K562 (cell line): ENCODE measurements around the gene PFKL. TPM values are rescaled to one million over a fixed set of nuclear protein-coding genes. Genes with fewer than 3 reads are reported as not detected.
A peak's percentile ranks its signal among the peaks of the same experiment; 100 is the strongest.

ENCODE experiments used
- ARHGAP35 ChIP-seq: fragments of 450-650 bp; IDR thresholded peaks from 2 replicates; pipeline ENCODE4 v1.6.1; 2018; ENCODE audit not compliant: partially characterized antibody
- CHD2 ChIP-seq: IDR thresholded peaks from 2 replicates; pipeline ENCODE4 v1.6.1; 2011; ENCODE audit warnings: low read depth, low read length
- ESRRB ChIP-seq: fragments of 250-450 bp; sonication (Bioruptor Pico); IDR thresholded peaks from 2 replicates; pipeline ENCODE4 v1.5.0; 2020; ENCODE audit warnings: mild to moderate bottlenecking, moderate library complexity, borderline replicate concordance
- HDAC6 ChIP-seq: IDR thresholded peaks from 2 replicates; pipeline ENCODE4 v1.6.1; 2012; ENCODE audit warnings: low read depth, mild to moderate bottlenecking, control low read depth, inconsistent platforms, low read length, moderate library complexity
- MIER1 ChIP-seq: fragments of 450-650 bp; IDR thresholded peaks from 2 replicates; pipeline ENCODE4 v1.6.1; 2016; ENCODE audit warnings: antibody characterized with exemption, mild to moderate bottlenecking, low read depth
- PRPF4 ChIP-seq: fragments of 200-400 bp; formaldehyde crosslinking; IDR thresholded peaks from one replicate; pipeline ENCODE4 v1.6.1; 2017; ENCODE audit warnings: low read length, low read depth, mild to moderate bottlenecking; ENCODE audit not compliant: insufficient read depth, poor library complexity, severe bottlenecking
- SAFB ChIP-seq: fragments of 200-400 bp; formaldehyde crosslinking; IDR thresholded peaks from 2 replicates; pipeline ENCODE4 v1.6.1; 2017; ENCODE audit warnings: low read depth, low read length, borderline replicate concordance
- TCF7 ChIP-seq: sonication (generic); IDR thresholded peaks from 2 replicates; pipeline ENCODE4 v1.6.1; 2016; ENCODE audit warnings: antibody characterized with exemption, borderline replicate concordance
- TOE1 ChIP-seq, 2 experiments: fragments of 450-650 bp in 1 of 2; sonication (generic) in 1 of 2; formaldehyde crosslinking in 1 of 2; IDR thresholded peaks; 2 replicates each; pipeline versions ENCODE4 v1.7.1 to v1.8.0; 2016 to 2022; ENCODE audit warnings: borderline replicate concordance in 2 of 2, mild to moderate bottlenecking in 2 of 2, antibody characterized with exemption in 1 of 2, inconsistent platforms in 1 of 2, low read depth in 1 of 2, missing genetic modification reagents in 1 of 2, moderate library complexity in 1 of 2
- TRIM28 ChIP-seq: fragments of 450-650 bp; IDR thresholded peaks from 2 replicates; pipeline ENCODE4 v1.6.1; 2017
- ZNF551 ChIP-seq: fragments of 250-450 bp; sonication (Bioruptor Pico); IDR thresholded peaks from 2 replicates; pipeline ENCODE4 v1.5.0; 2021; ENCODE audit warnings: mild to moderate bottlenecking, moderate library complexity
- ZSCAN32 ChIP-seq: fragments of 450-650 bp; formaldehyde crosslinking; IDR thresholded peaks from 2 replicates; pipeline ENCODE4 v1.4.0; 2020; ENCODE audit warnings: mild to moderate bottlenecking, moderate library complexity
- polyA plus RNA-seq, 8 experiments: library from polyadenylated mRNA; depleted of rRNA in 4 of 8; stranded (reverse) in 5 of 8; unstranded in 3 of 8; fragments of >200 nt; fragmentation: Nextera tagmentation in 2 of 8; fragmentation: Illumina TruSeq in 1 of 8; extraction: Ambion mirVana in 2 of 8; extraction: Trizol in 1 of 8; gene quantifications; 2 replicates each; pipeline versions ENCODE4 v1.2.1 to v1.2.3, GENCODE V29; 2011 to 2014; ENCODE audit warnings: inconsistent platforms in 1 of 8, missing spikeins in 1 of 8
- total RNA-seq, 7 experiments: library from RNA; depleted of rRNA in 6 of 7; stranded (reverse); fragments of >200 nt in 6 of 7; fragmentation: Illumina TruSeq in 2 of 7; extraction: Trizol in 2 of 7; gene quantifications; 2 replicates each; pipeline versions ENCODE4 v1.2.1 to v1.2.3, GENCODE V29; 2011 to 2021; ENCODE audit warnings: low replicate concordance in 1 of 7
- TF ChIP-seq, protein P1 (sequence below): fragments of 150-350 bp; conservative IDR thresholded peaks from 2 replicates; pipeline ENCODE4 v1.6.1; 2014; ENCODE audit warnings: low read length
- TF ChIP-seq, protein P2 (sequence below), 2 experiments: fragments of 450-650 bp in 1 of 2; sonication (generic) in 1 of 2; formaldehyde crosslinking in 1 of 2; IDR thresholded peaks in 1 of 2; conservative IDR thresholded peaks in 1 of 2; 2 replicates each; pipeline versions ENCODE4 v1.6.1 to v1.8.1; 2016 to 2023; ENCODE audit warnings: mild to moderate bottlenecking in 2 of 2, moderate library complexity in 2 of 2, inconsistent platforms in 1 of 2, missing genetic modification reagents in 1 of 2
- TF ChIP-seq, protein P3 (sequence below): IDR thresholded peaks from 2 replicates; pipeline ENCODE4 v1.6.1; 2012; ENCODE audit warnings: low read depth, low read length, improper control_type of control experiment, borderline replicate concordance
- TF ChIP-seq, protein P4 (sequence below): fragments of 450-650 bp; IDR thresholded peaks from 2 replicates; pipeline ENCODE4 v1.6.1; 2014; ENCODE audit warnings: low read depth, mild to moderate bottlenecking, moderate library complexity, borderline replicate concordance
- TF ChIP-seq, protein P5 (sequence below), 2 experiments: fragments of 450-650 bp; conservative IDR thresholded peaks; 2 replicates each; pipeline ENCODE4 v1.6.1; 2017; ENCODE audit warnings: mild to moderate bottlenecking in 2 of 2, moderate library complexity in 2 of 2

Gene PFKL
- total and polyA plus RNA-seq, 9 of the 15 experiments (the other 6 are each of a cell fraction or from before 2014, with no cell fraction given), result 1.1 to 124 (median 45.6) TPM

DNA sequence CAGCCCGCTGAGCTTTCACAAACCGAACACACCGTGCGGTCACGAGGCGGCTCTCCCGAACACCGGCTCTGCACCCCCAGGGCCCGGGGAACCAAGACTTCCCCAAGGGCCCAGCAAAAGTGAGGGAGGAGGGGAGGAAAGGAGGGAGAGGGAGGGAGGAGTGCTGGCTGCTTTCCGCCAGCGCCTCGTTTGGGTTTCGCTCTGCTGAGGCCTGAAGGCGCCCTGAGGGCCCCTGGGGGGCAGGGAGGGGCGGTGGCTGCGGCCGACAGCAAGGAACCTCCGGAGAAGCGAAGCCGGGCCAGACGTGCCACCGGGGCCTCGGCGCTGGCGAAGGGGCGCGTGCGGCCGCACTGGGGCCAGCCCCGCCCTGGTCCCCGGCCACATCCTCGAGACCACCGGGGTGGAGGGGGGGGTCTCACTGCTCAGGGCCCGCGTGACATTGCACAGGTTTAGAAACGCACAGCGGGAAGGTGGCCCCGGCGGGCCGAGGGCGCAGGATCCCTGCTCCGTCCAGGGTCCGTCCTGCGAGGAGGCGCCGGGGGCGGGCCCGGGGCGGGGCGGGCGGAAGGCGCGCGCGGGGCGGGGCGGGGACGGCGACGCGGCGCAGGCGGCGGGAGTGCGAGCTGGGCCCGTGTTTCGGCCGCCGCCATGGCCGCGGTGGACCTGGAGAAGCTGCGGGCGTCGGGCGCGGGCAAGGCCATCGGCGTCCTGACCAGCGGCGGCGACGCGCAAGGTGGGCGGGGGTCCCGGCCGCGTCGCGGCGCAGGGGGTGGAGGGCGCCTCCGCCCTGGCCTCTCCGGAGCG is at the start of gene PFKL (continued):
- TF ChIP-seq, protein P1, sequence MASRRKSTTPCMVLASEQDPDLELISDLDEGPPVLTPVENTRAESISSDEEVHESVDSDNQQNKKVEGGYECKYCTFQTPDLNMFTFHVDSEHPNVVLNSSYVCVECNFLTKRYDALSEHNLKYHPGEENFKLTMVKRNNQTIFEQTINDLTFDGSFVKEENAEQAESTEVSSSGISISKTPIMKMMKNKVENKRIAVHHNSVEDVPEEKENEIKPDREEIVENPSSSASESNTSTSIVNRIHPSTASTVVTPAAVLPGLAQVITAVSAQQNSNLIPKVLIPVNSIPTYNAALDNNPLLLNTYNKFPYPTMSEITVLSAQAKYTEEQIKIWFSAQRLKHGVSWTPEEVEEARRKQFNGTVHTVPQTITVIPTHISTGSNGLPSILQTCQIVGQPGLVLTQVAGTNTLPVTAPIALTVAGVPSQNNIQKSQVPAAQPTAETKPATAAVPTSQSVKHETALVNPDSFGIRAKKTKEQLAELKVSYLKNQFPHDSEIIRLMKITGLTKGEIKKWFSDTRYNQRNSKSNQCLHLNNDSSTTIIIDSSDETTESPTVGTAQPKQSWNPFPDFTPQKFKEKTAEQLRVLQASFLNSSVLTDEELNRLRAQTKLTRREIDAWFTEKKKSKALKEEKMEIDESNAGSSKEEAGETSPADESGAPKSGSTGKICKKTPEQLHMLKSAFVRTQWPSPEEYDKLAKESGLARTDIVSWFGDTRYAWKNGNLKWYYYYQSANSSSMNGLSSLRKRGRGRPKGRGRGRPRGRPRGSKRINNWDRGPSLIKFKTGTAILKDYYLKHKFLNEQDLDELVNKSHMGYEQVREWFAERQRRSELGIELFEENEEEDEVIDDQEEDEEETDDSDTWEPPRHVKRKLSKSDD, result no peak
- TF ChIP-seq, protein P2, sequence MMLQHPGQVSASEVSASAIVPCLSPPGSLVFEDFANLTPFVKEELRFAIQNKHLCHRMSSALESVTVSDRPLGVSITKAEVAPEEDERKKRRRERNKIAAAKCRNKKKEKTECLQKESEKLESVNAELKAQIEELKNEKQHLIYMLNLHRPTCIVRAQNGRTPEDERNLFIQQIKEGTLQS (IDR thresholded peaks at IDR 0.05), result no peak
- TF ChIP-seq, protein P2 (CRISPR knock-in tag; conservative IDR thresholded peaks at IDR 0.05), result no peak
- TF ChIP-seq, protein P3, sequence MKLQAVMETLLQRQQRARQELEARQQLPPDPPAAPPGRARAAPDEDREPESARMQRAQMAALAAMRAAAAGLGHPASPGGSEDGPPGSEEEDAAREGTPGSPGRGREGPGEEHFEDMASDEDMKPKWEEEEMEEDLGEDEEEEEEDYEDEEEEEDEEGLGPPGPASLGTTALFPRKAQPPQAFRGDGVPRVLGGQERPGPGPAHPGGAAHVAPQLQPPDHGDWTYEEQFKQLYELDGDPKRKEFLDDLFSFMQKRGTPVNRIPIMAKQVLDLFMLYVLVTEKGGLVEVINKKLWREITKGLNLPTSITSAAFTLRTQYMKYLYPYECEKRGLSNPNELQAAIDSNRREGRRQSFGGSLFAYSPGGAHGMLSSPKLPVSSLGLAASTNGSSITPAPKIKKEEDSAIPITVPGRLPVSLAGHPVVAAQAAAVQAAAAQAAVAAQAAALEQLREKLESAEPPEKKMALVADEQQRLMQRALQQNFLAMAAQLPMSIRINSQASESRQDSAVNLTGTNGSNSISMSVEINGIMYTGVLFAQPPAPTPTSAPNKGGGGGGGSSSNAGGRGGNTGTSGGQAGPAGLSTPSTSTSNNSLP, result no peak
- TF ChIP-seq MIER1, result no peak
- TF ChIP-seq, protein P4, sequence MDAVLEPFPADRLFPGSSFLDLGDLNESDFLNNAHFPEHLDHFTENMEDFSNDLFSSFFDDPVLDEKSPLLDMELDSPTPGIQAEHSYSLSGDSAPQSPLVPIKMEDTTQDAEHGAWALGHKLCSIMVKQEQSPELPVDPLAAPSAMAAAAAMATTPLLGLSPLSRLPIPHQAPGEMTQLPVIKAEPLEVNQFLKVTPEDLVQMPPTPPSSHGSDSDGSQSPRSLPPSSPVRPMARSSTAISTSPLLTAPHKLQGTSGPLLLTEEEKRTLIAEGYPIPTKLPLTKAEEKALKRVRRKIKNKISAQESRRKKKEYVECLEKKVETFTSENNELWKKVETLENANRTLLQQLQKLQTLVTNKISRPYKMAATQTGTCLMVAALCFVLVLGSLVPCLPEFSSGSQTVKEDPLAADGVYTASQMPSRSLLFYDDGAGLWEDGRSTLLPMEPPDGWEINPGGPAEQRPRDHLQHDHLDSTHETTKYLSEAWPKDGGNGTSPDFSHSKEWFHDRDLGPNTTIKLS, result peak; percentile 50; the same call in 1 of the 2 replicates
- no peak for TF ChIP-seq TRIM28
- TF ChIP-seq TCF7, result no peak
- TF ChIP-seq SAFB, result peak; percentile 31; the same call in 1 of the 2 replicates
- no peak for TF ChIP-seq ESRRB
- TF ChIP-seq ARHGAP35, result no peak
- peak; percentile 38; the same call in 1 of the 2 replicates for TF ChIP-seq ZSCAN32 (CRISPR knock-in tag)
- no peak for TF ChIP-seq HDAC6
- TF ChIP-seq CHD2, result no peak
- no peak for TF ChIP-seq ZNF551 (CRISPR knock-in tag)
- TF ChIP-seq PRPF4, result no peak
- TF ChIP-seq, protein P5, sequence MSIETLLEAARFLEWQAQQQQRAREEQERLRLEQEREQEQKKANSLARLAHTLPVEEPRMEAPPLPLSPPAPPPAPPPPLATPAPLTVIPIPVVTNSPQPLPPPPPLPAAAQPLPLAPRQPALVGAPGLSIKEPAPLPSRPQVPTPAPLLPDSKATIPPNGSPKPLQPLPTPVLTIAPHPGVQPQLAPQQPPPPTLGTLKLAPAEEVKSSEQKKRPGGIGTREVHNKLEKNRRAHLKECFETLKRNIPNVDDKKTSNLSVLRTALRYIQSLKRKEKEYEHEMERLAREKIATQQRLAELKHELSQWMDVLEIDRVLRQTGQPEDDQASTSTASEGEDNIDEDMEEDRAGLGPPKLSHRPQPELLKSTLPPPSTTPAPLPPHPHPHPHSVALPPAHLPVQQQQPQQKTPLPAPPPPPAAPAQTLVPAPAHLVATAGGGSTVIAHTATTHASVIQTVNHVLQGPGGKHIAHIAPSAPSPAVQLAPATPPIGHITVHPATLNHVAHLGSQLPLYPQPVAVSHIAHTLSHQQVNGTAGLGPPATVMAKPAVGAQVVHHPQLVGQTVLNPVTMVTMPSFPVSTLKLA (conservative IDR thresholded peaks at IDR 0.05), result peak in 1 of 2 experiments; percentile 61; a peak in 2 of 4 replicates
- TF ChIP-seq TOE1 (IDR thresholded peaks at IDR 0.05; ENCODE audit: borderline replicate concordance), result no peak; the same call in 1 of the 2 replicates
- TF ChIP-seq TOE1 (CRISPR knock-in tag; IDR thresholded peaks at IDR 0.05; ENCODE audit: borderline replicate concordance, low read depth), result 0 out of 2 replicates have a peak, but pooled peaks have one; percentile 33
